SU-DHL-6 (cell line): ENCODE results near the gene CD200.

Experiments used
- H2AFZ ChIP-seq: fragments of 200-600 bp; sonication (generic); 2 replicates; pipeline ENCODE4 v1.6.1; 2014; ENCODE audit warnings: low read depth, mild to moderate bottlenecking, moderate library complexity, mixed read lengths, antibody characterized with exemption, low read length; ENCODE audit not compliant: severe bottlenecking
- H3F3A ChIP-seq: fragments of 200-600 bp; shearing (Covaris generic); 2 replicates; pipeline ENCODE4 v1.6.0; 2016; ENCODE audit warnings: antibody characterized with exemption, mild to moderate bottlenecking; ENCODE audit not compliant: insufficient read depth
- H3K27ac ChIP-seq: fragments of 200-600 bp; sonication (generic); 2 replicates; pipeline ENCODE4 v1.5.1; 2016; ENCODE audit warnings: low read depth, mild to moderate bottlenecking, low read length, moderate library complexity, mixed read lengths
- H3K27me3 ChIP-seq: fragments of 200-600 bp; sonication (generic), shearing (Covaris generic); 2 replicates; pipeline ENCODE4 v1.6.0; 2014; ENCODE audit warnings: mild to moderate bottlenecking, low read length
- H3K36me3 ChIP-seq: fragments of 200-600 bp; sonication (generic); 2 replicates; pipeline ENCODE4 v1.6.1; 2014; ENCODE audit warnings: mild to moderate bottlenecking, low read length, mixed read lengths
- H3K4me2 ChIP-seq: fragments of 300-600, 200-600 bp; shearing (Covaris generic), sonication (generic); 2 replicates; pipeline ENCODE4 v1.6.0; 2014; ENCODE audit warnings: low read length, low read depth, mild to moderate bottlenecking; ENCODE audit not compliant: poor library complexity, severe bottlenecking
- H3K4me3 ChIP-seq: fragments of 200-600 bp; sonication (generic); 2 replicates; pipeline ENCODE4 v1.5.1; 2014; ENCODE audit warnings: antibody characterized with exemption, low read length, mild to moderate bottlenecking, mixed read lengths; ENCODE audit not compliant: insufficient read depth, poor library complexity, severe bottlenecking
- H3K79me2 ChIP-seq: fragments of 200-600 bp; sonication (generic); 2 replicates; pipeline ENCODE4 v1.6.1; 2014; ENCODE audit warnings: mild to moderate bottlenecking, low read length, moderate library complexity; ENCODE audit not compliant: insufficient read depth
- H3K9ac ChIP-seq: fragments of 200-600 bp; sonication (generic); 2 replicates; pipeline ENCODE4 v1.7.0; 2014; ENCODE audit warnings: mild to moderate bottlenecking, low read length
- H3K9me2 ChIP-seq: fragments of 200-600 bp; sonication (generic); replicated peaks from 2 replicates; pipeline ENCODE4 v1.6.1; 2014; ENCODE audit warnings: low read length; ENCODE audit not compliant: insufficient read depth
- H3K9me3 ChIP-seq: fragments of 200-600 bp; sonication (generic); 2 replicates; pipeline ENCODE4 v1.6.1; 2014; ENCODE audit warnings: low read length, mixed read lengths; ENCODE audit not compliant: insufficient read depth
- H4K20me1 ChIP-seq: fragments of 200-600 bp; sonication (generic); 2 replicates; pipeline ENCODE4 v1.6.1; 2014; ENCODE audit warnings: low read depth, mild to moderate bottlenecking, antibody characterized with exemption, low read length, moderate library complexity, mixed read lengths
- EZH2phosphoT487 ChIP-seq: fragments of 200-600 bp; sonication (generic), shearing (Covaris generic); conservative IDR thresholded peaks from 2 replicates; pipeline ENCODE4 v1.6.1; 2018; ENCODE audit warnings: mild to moderate bottlenecking, antibody characterized with exemption, low read length, moderate library complexity, mixed read lengths
- TF ChIP-seq, protein P1 (sequence below): fragments of 200-600 bp; sonication (generic); IDR thresholded peaks from one replicate; pipeline ENCODE4 v1.5.1; 2017; ENCODE audit warnings: antibody characterized with exemption, mild to moderate bottlenecking, low read length, moderate library complexity; ENCODE audit not compliant: insufficient read depth, poor library complexity, severe bottlenecking

CD200 gene

GRCh38 chr3:112315791-112316190 lies 17.2 kb upstream of the CD200 start:
- H4K20me1 ChIP-seq, result no peaks in the 10 kb centered on the region
- H3K4me2 ChIP-seq, result no peak overlapping the region
- TF ChIP-seq, protein P1, sequence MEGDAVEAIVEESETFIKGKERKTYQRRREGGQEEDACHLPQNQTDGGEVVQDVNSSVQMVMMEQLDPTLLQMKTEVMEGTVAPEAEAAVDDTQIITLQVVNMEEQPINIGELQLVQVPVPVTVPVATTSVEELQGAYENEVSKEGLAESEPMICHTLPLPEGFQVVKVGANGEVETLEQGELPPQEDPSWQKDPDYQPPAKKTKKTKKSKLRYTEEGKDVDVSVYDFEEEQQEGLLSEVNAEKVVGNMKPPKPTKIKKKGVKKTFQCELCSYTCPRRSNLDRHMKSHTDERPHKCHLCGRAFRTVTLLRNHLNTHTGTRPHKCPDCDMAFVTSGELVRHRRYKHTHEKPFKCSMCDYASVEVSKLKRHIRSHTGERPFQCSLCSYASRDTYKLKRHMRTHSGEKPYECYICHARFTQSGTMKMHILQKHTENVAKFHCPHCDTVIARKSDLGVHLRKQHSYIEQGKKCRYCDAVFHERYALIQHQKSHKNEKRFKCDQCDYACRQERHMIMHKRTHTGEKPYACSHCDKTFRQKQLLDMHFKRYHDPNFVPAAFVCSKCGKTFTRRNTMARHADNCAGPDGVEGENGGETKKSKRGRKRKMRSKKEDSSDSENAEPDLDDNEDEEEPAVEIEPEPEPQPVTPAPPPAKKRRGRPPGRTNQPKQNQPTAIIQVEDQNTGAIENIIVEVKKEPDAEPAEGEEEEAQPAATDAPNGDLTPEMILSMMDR, result no peak
- no peak for TF ChIP-seq EZH2phosphoT487

GRCh38 chr3:112319516-112320276 lies 13.3 kb upstream of the CD200 start:
- H3K27me3 ChIP-seq, result no peaks in the 10 kb centered on the region
- no peak overlapping the region for H3K27ac ChIP-seq
- peaks cover 9% of the 10 kb centered on the region; the same call in 1 of the 2 replicates for H3K36me3 ChIP-seq
- H3K79me2 ChIP-seq, result no peaks in the 10 kb centered on the region
- no peak overlapping the region for H3K9ac ChIP-seq
- no peaks in the 10 kb centered on the region for H4K20me1 ChIP-seq
- no peak overlapping the region for H3K4me3 ChIP-seq
- H3F3A ChIP-seq, result no peaks in the 10 kb centered on the region
- H3K9me3 ChIP-seq, result peaks cover 9% of the 10 kb centered on the region; the same call in 1 of the 2 replicates
- TF ChIP-seq, protein P1, result no peak
- no peak for TF ChIP-seq EZH2phosphoT487
- H3K4me2 ChIP-seq, result no peak overlapping the region
- H2AFZ ChIP-seq, result no peak overlapping the region
- no peaks in the 10 kb centered on the region for H3K9me2 ChIP-seq

More at GRCh38 chr3:112315791-112316190, 17.2 kb upstream of the CD200 start:
- H3K9ac ChIP-seq, result no peak overlapping the region
- H3K27ac ChIP-seq, result no peak overlapping the region
- H3K9me2 ChIP-seq, result no peaks in the 10 kb centered on the region
- peaks cover 9% of the 10 kb centered on the region; the same call in 1 of the 2 replicates for H3K9me3 ChIP-seq
- H3F3A ChIP-seq, result no peaks in the 10 kb centered on the region
- no peak overlapping the region for H2AFZ ChIP-seq
- no peaks in the 10 kb centered on the region for H3K27me3 ChIP-seq
- H3K36me3 ChIP-seq, result peaks cover 9% of the 10 kb centered on the region; the same call in 1 of the 2 replicates
- no peak overlapping the region for H3K4me3 ChIP-seq
- H3K79me2 ChIP-seq, result no peaks in the 10 kb centered on the region

DNA sequence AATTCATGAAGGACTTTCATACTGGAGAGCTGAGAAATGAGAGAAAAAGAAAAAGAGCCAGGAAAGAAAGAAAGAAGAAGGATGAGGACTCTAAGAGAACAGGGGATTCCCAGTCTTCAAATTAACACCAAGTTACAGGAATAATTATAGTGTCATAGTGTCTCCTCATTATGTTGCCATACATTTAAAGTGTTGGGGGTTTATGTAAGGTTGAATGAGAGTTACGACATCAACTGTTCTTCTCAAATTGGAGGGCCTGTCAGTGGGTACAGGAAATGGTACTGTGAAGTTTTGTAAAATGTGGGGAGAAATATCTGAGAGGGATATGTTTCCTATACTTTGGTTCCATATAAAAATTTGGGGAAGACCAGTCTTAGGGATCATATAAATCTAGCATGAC lies 12.3 kb upstream of the CD200 start:
- Histone ChIP-seq H3K9me3 (peaks cover 8% of the 10 kb centered on the region; the same call in 1 of the 2 replicates), H3K79me2 (no peaks in the 10 kb centered on the region), H2AFZ (no peak overlapping the region), H3F3A (no peaks in the 10 kb centered on the region), H3K27ac (no peak overlapping the region), H3K27me3 (no peaks in the 10 kb centered on the region), H3K9ac (no peak overlapping the region), H3K36me3 (peaks cover 9% of the 10 kb centered on the region; the same call in 1 of the 2 replicates), H4K20me1 (no peaks in the 10 kb centered on the region), H3K4me3 (no peak overlapping the region), H3K9me2 (no peaks in the 10 kb centered on the region), H3K4me2 (no peak overlapping the region)
- TF ChIP-seq, protein P1, result no peak
- TF ChIP-seq EZH2phosphoT487, result no peak
